ENCODE results near the gene ADPRH.

Gene ADPRH

DNA sequence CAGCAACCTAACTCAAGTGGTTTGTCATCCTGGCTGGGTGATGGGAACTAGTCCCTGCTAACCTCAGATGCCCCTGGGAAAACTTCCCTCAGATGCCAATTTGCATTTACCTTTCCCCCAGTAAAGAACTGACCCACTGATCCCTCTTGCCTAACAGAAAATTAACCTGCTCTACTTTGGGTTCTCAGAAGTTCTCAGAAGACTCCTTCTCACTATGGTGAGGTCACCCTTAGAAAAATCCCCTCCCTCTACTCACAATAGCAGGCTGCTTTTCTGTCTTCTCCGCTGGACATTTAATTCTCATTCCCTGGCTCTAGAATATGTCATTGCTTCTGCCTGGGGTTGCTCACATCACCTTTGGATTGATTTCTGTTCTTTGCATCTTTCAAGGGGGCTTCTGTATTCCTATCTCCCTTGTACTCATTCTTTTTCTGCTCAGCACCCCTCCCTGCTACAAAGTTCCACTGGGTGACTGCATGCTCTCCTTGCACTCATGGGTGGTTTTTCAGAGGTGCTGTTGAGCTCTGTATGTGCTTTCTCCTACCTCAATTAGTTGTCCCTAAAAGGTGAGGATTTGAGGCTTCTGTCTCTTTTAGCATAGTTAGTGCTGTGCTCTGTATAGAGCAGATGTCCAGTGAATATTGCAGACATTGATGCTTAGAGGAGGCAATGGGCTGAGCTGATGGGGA, 19.3 kb downstream of the ADPRH start:
- H3K9ac ChIP-seq (ENCODE audit: low read length), result no peak overlapping the region
- H4K91ac ChIP-seq (ENCODE audit: low read depth, low read length), result no peak overlapping the region
- no peak overlapping the region for H2BK120ac ChIP-seq (ENCODE audit: insufficient read depth, low read length, poor library complexity)
- H3K4me3 ChIP-seq (ENCODE audit: low read depth, low read length), result no peak overlapping the region
- H2AK5ac ChIP-seq (ENCODE audit: low read length), result no peak overlapping the region
- H2AFZ ChIP-seq (ENCODE audit: insufficient read depth, low read length, poor library complexity), result no peak overlapping the region
- no peak overlapping the region for H3K4ac ChIP-seq (ENCODE audit: low read depth, low read length)
- no peak overlapping the region for H3K18ac ChIP-seq (ENCODE audit: low read length)
- no peaks in the 10 kb centered on the region for H3K27me3 ChIP-seq (ENCODE audit: insufficient read depth, low read length)
- no peak overlapping the region for H4K8ac ChIP-seq (ENCODE audit: low read depth, low read length)
- H3K23ac ChIP-seq (ENCODE audit: low read length), result no peak overlapping the region
- no peak overlapping the region for H2BK12ac ChIP-seq (ENCODE audit: low read length)
- no peak overlapping the region for H2BK5ac ChIP-seq (ENCODE audit: low read depth, low read length, poor library complexity)
- no CpG with 5 or more reads among the region's 1 CpG for WGBS (ENCODE audit: extremely low coverage, insufficient coverage, insufficient read length)
- H3K14ac ChIP-seq (ENCODE audit: low read length), result no peak overlapping the region
- no peak overlapping the region for H3K4me2 ChIP-seq (ENCODE audit: low read length)
- no peaks in the 10 kb centered on the region for H3K79me1 ChIP-seq (ENCODE audit: low read length)
- no peaks in the 10 kb centered on the region for H3K36me3 ChIP-seq (ENCODE audit: control insufficient read depth in 1 of 2, insufficient read depth in 2 of 2, low read length in 2 of 2)
- H3K4me1 ChIP-seq (ENCODE audit: control insufficient read depth in 1 of 2, insufficient read depth in 2 of 2, low read length in 2 of 2), result peaks cover 12 to 18% of the 10 kb centered on the region in 2 experiments
- H4K12ac ChIP-seq (ENCODE audit: low read depth, low read length), result no peak overlapping the region
- no peak for DNase-seq
- H3K9me3 ChIP-seq (ENCODE audit: insufficient read depth, low read depth, low read length), result peaks cover 3% of the 10 kb centered on the region
- no peaks in the 10 kb centered on the region for H3K79me2 ChIP-seq (ENCODE audit: control insufficient read depth, insufficient read depth, low read length, poor library complexity)
- no peak overlapping the region for H3K27ac ChIP-seq (ENCODE audit: low read depth, low read length)

DNA sequence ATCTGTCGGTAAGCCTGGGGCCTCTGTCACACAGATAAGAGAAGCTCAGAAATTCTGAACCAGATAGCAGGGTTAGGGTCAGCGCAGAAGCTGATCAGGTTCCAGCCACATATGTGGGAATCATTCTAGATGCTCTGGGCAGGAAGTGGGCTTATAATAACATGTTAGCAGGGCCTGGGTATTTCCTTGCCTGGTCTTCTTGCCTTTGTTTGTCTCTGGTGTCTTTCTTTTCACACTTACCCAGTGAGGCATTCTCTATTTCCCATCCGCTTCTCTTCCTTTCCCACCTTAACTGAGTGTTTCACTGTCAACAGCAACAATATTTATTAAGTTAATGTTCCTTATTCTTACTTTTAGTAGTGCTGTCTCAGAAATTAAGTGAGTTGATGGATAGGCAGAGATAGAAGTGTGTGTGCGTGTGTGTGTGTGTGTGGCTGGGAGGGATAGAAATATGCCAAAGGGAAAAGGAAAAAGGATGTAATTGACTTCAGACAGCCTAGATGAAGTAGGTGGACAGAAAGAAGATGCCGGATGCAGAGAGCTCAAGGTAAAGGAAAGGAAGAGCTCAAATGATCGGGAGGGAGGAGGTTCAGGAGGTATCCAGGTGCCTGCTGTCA, 20.4 kb downstream of the ADPRH start:
- Histone ChIP-seq H3K9ac (ENCODE audit: low read length) (no peak overlapping the region), H4K12ac (ENCODE audit: low read depth, low read length) (no peak overlapping the region), H2BK120ac (ENCODE audit: insufficient read depth, low read length, poor library complexity) (no peak overlapping the region), H3K9me3 (ENCODE audit: insufficient read depth, low read depth, low read length) (peaks cover 3% of the 10 kb centered on the region), H3K36me3 (ENCODE audit: control insufficient read depth in 1 of 2, insufficient read depth in 2 of 2, low read length in 2 of 2) (no peaks in the 10 kb centered on the region), H2BK12ac (ENCODE audit: low read length) (no peak overlapping the region), H3K4me1 (ENCODE audit: control insufficient read depth in 1 of 2, insufficient read depth in 2 of 2, low read length in 2 of 2) (peaks cover 12 to 18% of the 10 kb centered on the region in 2 experiments), H2BK5ac (ENCODE audit: low read depth, low read length, poor library complexity) (peak overlapping the region; percentile 50), H2AK5ac (ENCODE audit: low read length) (no peak overlapping the region), H4K8ac (ENCODE audit: low read depth, low read length) (no peak overlapping the region), H3K79me2 (ENCODE audit: control insufficient read depth, insufficient read depth, low read length, poor library complexity) (no peaks in the 10 kb centered on the region), H3K4me3 (ENCODE audit: low read depth, low read length) (no peak overlapping the region), H3K18ac (ENCODE audit: low read length) (no peak overlapping the region), H2AFZ (ENCODE audit: insufficient read depth, low read length, poor library complexity) (no peak overlapping the region), H3K14ac (ENCODE audit: low read length) (no peak overlapping the region), H4K91ac (ENCODE audit: low read depth, low read length) (peak overlapping the region; percentile 20), H3K27me3 (ENCODE audit: insufficient read depth, low read length) (no peaks in the 10 kb centered on the region), H3K79me1 (ENCODE audit: low read length) (no peaks in the 10 kb centered on the region), H3K4me2 (ENCODE audit: low read length) (no peak overlapping the region), H3K27ac (ENCODE audit: low read depth, low read length) (no peak overlapping the region), H3K4ac (ENCODE audit: low read depth, low read length) (no peak overlapping the region), H3K23ac (ENCODE audit: low read length) (no peak overlapping the region)
- DNase-seq, result no peak
- no CpG with 5 or more reads among the region's 6 CpGs for WGBS (ENCODE audit: extremely low coverage, insufficient coverage, insufficient read length)

DNA sequence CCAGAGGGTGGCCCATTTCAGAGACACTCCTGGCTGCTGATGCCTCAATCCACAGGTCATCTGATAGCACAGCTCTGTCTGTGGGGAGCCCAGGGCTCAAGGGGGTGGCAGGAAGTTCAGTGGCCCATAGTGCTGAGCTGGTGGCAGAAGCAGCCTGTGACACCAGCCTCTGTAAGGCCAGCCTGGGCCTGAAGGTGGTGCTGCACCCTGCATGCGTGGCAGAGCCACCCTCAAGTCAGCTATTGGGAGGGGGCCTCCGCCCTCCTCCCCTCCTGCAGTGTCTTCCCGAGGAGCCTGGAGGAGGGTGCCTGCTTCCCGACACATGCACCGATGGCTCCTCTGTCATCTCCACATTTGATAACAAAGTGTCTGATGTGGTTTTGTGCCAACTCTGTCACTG, 21.4 kb downstream of the ADPRH start:
- Histone ChIP-seq H3K4ac (ENCODE audit: low read depth, low read length) (no peak overlapping the region), H3K4me1 (ENCODE audit: control insufficient read depth in 1 of 2, insufficient read depth in 2 of 2, low read length in 2 of 2) (peaks cover 12 to 18% of the 10 kb centered on the region in 2 experiments), H2BK5ac (ENCODE audit: low read depth, low read length, poor library complexity) (no peak overlapping the region), H3K27me3 (ENCODE audit: insufficient read depth, low read length) (no peaks in the 10 kb centered on the region), H2AFZ (ENCODE audit: insufficient read depth, low read length, poor library complexity) (no peak overlapping the region), H2AK5ac (ENCODE audit: low read length) (no peak overlapping the region), H3K23ac (ENCODE audit: low read length) (no peak overlapping the region), H2BK12ac (ENCODE audit: low read length) (no peak overlapping the region), H3K4me2 (ENCODE audit: low read length) (no peak overlapping the region), H3K79me1 (ENCODE audit: low read length) (no peaks in the 10 kb centered on the region), H3K27ac (ENCODE audit: low read depth, low read length) (no peak overlapping the region), H3K36me3 (ENCODE audit: control insufficient read depth in 1 of 2, insufficient read depth in 2 of 2, low read length in 2 of 2) (no peaks in the 10 kb centered on the region), H3K18ac (ENCODE audit: low read length) (no peak overlapping the region), H2BK120ac (ENCODE audit: insufficient read depth, low read length, poor library complexity) (no peak overlapping the region), H4K8ac (ENCODE audit: low read depth, low read length) (no peak overlapping the region), H4K91ac (ENCODE audit: low read depth, low read length) (no peak overlapping the region), H3K9me3 (ENCODE audit: insufficient read depth, low read depth, low read length) (peaks cover 3% of the 10 kb centered on the region), H4K12ac (ENCODE audit: low read depth, low read length) (no peak overlapping the region), H3K79me2 (ENCODE audit: control insufficient read depth, insufficient read depth, low read length, poor library complexity) (no peaks in the 10 kb centered on the region), H3K4me3 (ENCODE audit: low read depth, low read length) (no peak overlapping the region), H3K9ac (ENCODE audit: low read length) (no peak overlapping the region), H3K14ac (ENCODE audit: low read length) (no peak overlapping the region)
- WGBS (ENCODE audit: extremely low coverage, insufficient coverage, insufficient read length), result no CpG with 5 or more reads among the region's 5 CpGs
- DNase-seq, result no peak

DNA sequence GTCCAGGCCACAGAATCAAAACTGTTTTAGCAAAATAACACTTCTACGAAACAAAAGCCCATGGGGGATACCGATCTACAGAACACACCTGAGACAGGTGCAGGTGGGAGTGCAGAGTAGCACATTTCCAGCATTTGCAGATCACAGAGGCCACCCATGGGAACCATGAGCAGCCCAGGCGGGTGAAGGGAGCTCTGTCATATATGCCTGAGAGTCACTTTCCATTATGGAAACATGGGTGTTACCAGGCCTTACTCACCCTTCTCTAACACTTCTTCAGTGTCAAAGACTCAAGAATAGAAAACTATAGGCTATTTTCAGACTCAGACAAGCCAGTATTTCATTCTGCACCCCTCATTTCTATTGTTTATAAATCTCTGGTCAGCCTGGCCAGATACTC, 21.9 kb downstream of the ADPRH start:
- no peak overlapping the region for H2BK120ac ChIP-seq (ENCODE audit: insufficient read depth, low read length, poor library complexity)
- WGBS (ENCODE audit: extremely low coverage, insufficient coverage, insufficient read length), result no CpG with 5 or more reads among the region's 3 CpGs

More for the DNA sequence above, 21.9 kb downstream of the ADPRH start:
- Histone ChIP-seq H2AK5ac (ENCODE audit: low read length) (no peak overlapping the region), H3K79me1 (ENCODE audit: low read length) (no peaks in the 10 kb centered on the region), H3K4me1 (ENCODE audit: control insufficient read depth in 1 of 2, insufficient read depth in 2 of 2, low read length in 2 of 2) (peaks cover 12 to 18% of the 10 kb centered on the region in 2 experiments), H3K27ac (ENCODE audit: low read depth, low read length) (no peak overlapping the region), H3K23ac (ENCODE audit: low read length) (no peak overlapping the region), H3K4me3 (ENCODE audit: low read depth, low read length) (no peak overlapping the region), H3K79me2 (ENCODE audit: control insufficient read depth, insufficient read depth, low read length, poor library complexity) (no peaks in the 10 kb centered on the region), H4K8ac (ENCODE audit: low read depth, low read length) (no peak overlapping the region), H3K14ac (ENCODE audit: low read length) (no peak overlapping the region), H3K4me2 (ENCODE audit: low read length) (no peak overlapping the region), H3K4ac (ENCODE audit: low read depth, low read length) (no peak overlapping the region), H3K9me3 (ENCODE audit: insufficient read depth, low read depth, low read length) (peaks cover 3% of the 10 kb centered on the region), H4K91ac (ENCODE audit: low read depth, low read length) (no peak overlapping the region), H2BK12ac (ENCODE audit: low read length) (no peak overlapping the region), H2AFZ (ENCODE audit: insufficient read depth, low read length, poor library complexity) (no peak overlapping the region), H3K18ac (ENCODE audit: low read length) (no peak overlapping the region), H3K36me3 (ENCODE audit: control insufficient read depth in 1 of 2, insufficient read depth in 2 of 2, low read length in 2 of 2) (no peaks in the 10 kb centered on the region), H2BK5ac (ENCODE audit: low read depth, low read length, poor library complexity) (no peak overlapping the region), H3K9ac (ENCODE audit: low read length) (no peak overlapping the region), H3K27me3 (ENCODE audit: insufficient read depth, low read length) (no peaks in the 10 kb centered on the region), H4K12ac (ENCODE audit: low read depth, low read length) (no peak overlapping the region)
- no peak for DNase-seq
